ENCODE measurements around the gene TSPAN10.
"Not testable (repeated sequence)": the region's sequence is repeated elsewhere in the genome, so short reads cannot be mapped to it uniquely, and the experiment has no call there.

The TSPAN10 gene

GRCh38 chr17:81636505-81637288 lies at the start of gene TSPAN10, which contains the start of gene NPLOC4:
Gene TSPAN10, plus strand, starts transcription at chr17:81637196. Its CDS starts 5,217 bp downstream, at chr17:81642413.
Gene NPLOC4, minus strand, starts transcription at chr17:81637112. Its CDS starts 182 bp downstream, at chr17:81636930.
- peak; percentile 60 for FAIRE-seq
- DNase-seq (ENCODE audit: insufficient read length, low spot score): peak; percentile 93

GRCh38 chr17:81589612-81590011 lies 47.4 kb upstream of the TSPAN10 start:
- DNase-seq (ENCODE audit: insufficient read length, low spot score) (no peak), FAIRE-seq (no peak)

DNA sequence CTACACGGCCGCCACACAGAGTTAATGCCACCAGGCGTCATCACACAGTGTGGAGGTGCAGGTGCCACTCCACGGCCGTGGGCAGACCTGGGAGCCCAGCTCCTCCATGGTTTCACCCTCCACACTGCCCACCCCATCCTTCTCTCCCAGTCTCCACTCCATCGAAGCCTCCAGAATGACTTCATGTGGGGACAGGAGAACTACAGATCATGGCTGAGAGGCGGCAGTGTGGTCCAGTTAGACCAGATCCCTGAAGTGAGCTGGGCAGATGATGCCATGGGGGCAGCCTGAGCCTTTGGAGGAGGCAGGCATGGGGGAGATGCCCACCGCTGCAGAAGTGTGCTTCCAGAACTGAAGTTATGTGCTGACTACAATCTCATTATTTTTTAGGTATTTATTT lies 46.9 kb upstream of the TSPAN10 start:
- FAIRE-seq: no peak
- DNase-seq (ENCODE audit: insufficient read length, low spot score): no peak

GRCh38 chr17:81591971-81592370 lies 45.0 kb upstream of the TSPAN10 start:
- no peak for DNase-seq (ENCODE audit: insufficient read length, low spot score)
- FAIRE-seq: no peak

DNA sequence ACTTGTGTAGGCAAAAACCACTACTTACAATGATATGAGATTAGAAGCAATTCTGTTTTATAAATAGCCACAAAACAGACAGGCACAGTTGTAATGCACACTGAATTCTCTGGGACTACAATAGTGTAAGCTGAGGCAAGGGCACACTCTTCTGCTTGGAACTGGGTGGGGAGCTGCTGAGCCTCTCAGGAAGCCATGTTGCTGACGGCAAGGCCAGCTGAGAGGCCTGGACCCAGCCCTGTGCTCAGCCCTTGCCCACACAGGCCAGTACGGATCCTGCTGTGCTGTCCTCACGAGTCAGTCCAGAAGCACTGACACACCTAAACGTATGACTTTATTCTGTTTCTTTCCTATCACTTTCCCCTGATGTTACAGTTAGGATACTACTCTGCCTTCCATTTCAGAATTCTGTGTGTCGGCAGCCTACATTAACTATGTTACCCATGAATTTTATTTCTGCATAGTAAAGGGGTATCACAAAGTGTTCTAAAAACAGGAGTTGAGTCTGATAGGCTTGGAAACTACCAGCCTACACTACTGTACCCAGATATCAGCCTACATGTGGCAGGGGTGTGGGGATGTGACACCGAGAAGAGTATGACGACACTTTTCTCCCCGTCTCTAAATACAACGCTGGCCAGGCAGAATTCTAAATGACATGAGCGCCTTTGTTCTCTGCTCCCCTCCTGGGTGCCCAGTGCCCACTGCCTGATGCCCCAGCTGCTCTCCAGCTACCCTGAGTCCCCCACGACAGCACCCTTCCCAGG lies 43.7 kb upstream of the TSPAN10 start:
- FAIRE-seq (no peak), DNase-seq (ENCODE audit: insufficient read length, low spot score) (no peak)

DNA sequence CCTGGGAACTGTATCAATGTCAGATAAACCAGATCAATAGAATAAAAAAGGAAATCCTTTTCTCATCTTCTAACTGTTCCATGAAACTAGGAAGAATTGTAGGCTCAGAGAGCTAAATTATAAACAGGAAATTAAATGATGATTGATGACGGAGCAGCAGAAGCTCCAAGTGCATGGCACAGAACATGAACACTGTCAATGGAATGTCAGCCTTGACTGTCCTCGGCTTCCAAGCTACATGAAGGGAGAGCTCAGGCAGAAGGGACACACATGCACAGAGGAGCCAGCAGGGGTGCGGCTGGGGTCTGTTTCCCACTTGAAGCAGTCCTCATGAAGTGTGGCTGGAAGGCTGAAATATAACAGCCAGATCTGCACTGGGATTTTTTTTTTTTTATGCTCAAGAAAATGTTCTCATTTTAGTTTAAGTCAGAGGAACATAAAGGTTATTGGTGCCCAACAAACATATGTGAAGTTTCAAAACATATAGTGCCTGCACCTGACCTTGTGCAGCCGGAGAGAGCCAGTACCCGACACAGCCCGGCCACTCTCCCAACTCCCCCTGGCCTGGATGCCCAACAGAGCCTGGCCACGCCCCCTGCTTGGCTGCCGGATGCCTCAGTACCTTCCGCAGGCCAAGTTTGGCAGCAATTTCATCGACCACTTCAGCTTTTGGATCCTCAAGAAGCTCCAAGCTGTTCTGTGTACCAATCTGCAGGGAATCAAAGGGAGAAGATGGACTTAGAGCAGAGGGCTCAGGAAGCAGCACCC lies 37.1 kb upstream of the TSPAN10 start:
- DNase-seq (ENCODE audit: insufficient read length, low spot score) (no peak), FAIRE-seq (no peak)

DNA sequence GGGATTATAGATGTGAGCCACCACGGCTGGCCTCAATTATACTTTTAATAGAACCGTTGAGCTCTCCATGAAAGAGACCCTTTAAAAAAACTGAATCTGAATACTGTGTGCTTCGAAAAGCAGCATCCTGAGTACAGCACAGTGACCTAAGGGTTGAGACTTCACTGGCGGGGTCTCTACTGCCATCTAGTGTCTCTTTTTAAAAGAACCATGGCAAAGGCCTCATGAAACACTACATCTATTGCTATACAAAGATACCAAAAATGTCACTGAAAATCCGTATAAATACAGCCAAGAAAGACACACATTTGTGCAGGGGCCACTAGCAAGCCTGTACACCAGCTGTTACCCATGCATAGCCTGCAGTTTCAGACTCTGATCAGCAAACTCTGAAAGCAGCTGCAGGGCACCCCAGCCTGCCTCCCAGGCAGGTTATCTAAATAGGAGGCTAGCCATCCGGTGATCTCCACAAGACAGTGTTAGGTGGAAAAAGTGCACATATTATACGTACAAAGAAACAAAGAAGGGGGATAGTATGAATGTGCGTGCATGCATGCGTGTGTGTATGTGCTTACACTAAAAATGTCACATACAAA lies 35.4 kb upstream of the TSPAN10 start:
- DNase-seq (ENCODE audit: insufficient read length, low spot score) (peak; percentile 81), FAIRE-seq (no peak)

- DNase-seq (ENCODE audit: insufficient read length, low spot score): no peak
- no peak for FAIRE-seq
Observed at GRCh38 chr17:81603846-81604610, 33.0 kb upstream of the TSPAN10 start.

DNA sequence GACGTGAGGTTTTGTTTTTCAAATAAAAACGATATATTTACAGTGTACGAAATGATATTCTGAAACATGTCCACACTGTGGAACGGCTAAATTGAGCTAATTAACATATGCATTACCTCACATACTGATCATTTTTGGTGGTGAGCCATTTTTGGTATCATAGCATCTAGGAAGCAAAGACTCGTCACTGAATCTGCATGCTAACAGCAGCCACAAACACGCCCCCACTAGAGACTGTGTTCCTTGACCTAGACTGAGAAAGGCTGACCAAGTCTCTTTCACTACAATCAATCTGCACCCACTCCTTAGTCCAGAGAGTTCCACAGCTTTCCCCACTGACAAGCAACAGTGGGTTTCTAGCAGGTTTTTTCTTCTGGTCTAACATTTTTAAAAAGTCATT lies 29.6 kb upstream of the TSPAN10 start:
- DNase-seq (ENCODE audit: insufficient read length, low spot score) (no peak), FAIRE-seq (no peak)

DNA sequence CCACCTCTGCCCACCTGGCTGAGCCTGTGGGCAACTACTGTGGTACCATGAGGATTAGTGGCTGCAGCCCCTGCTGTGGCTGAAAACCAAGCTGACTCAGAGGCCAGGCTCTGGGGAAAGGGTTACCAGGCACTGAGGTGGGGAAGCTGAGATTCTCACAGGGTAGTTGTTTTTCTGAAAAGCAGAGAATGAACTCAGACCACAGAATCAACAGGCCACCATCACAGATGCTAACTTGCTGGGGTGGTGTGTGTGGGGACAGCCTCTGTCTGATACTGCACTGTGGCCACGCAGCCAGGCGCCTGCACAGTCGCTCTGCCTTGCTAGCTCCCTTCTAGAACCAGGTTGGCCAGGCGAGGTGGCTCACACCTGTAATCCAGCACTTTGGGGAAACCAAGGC lies 28.9 kb upstream of the TSPAN10 start:
- no peak for FAIRE-seq
- no peak for DNase-seq (ENCODE audit: insufficient read length, low spot score)

- DNase-seq (ENCODE audit: insufficient read length, low spot score) (no peak), FAIRE-seq (no peak)
Observed at GRCh38 chr17:81608605-81609004, 28.4 kb upstream of the TSPAN10 start.

- no peak for FAIRE-seq
- DNase-seq (ENCODE audit: insufficient read length, low spot score): no peak
Observed at GRCh38 chr17:81609541-81610311, 27.3 kb upstream of the TSPAN10 start.

DNA sequence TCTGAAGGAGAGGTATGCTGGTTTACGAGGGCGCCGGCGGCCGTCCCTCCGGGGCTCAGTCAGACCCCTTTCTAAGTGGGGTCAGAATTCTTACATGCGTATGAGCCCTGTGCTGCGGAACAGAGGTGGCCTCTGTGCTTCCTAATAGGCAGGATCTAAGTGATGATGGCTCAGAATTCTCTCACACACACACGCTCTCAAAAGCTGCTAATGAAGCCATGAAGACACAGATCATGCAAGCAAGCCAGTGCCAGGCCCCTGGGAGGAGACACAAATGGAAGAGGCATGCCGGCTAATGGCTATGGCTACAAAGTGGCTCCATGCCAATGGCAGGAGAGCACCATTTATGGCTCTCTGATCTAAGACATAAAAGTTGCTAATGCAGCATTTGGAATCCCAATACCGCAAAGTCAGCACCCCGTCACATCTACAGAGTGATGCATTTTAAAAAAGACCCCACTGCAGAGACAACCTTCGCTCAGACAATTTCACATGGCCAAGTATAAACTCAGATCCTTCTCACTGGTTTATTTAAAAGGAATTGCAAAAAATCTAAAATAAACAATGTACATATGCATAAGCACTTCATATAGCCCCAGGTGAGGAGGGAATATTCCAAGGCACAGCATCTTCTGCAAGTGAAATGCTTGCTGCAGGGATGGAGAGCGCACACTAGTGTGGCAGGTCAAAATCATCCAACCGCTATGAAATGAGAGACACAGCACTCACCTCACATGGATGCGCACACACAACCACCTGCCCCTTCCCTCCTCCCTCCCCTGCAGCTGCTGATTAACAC lies 24.6 kb upstream of the TSPAN10 start:
- DNase-seq (ENCODE audit: insufficient read length, low spot score) (no peak), FAIRE-seq (no peak)

GRCh38 chr17:81615401-81615930 lies 21.5 kb upstream of the TSPAN10 start:
- FAIRE-seq (no peak), DNase-seq (ENCODE audit: insufficient read length, low spot score) (no peak)

DNA sequence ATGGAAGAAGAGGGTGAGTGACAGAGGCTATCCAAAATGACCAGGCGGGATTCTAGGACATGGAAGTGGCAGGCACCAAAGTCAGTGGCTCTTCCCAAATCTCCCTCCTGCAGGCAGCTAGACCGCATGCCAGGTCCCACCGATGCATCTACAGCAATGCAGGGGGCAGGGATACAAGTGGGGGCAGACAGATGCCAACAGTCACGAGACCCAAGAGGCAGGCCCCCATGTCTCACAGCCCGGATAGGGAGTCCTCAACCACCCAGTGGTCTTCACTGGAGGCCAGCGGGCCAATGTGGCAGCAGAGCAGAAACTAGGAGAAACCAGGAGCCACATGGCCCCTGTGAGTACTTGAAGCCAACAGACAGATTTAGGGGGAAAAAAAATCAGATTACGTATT lies 20.1 kb upstream of the TSPAN10 start:
- FAIRE-seq: no peak
- DNase-seq (ENCODE audit: insufficient read length, low spot score): no peak

GRCh38 chr17:81618307-81618706 lies 18.7 kb upstream of the TSPAN10 start:
- not testable (repeated sequence) for DNase-seq (ENCODE audit: insufficient read length, low spot score); FAIRE-seq

DNA sequence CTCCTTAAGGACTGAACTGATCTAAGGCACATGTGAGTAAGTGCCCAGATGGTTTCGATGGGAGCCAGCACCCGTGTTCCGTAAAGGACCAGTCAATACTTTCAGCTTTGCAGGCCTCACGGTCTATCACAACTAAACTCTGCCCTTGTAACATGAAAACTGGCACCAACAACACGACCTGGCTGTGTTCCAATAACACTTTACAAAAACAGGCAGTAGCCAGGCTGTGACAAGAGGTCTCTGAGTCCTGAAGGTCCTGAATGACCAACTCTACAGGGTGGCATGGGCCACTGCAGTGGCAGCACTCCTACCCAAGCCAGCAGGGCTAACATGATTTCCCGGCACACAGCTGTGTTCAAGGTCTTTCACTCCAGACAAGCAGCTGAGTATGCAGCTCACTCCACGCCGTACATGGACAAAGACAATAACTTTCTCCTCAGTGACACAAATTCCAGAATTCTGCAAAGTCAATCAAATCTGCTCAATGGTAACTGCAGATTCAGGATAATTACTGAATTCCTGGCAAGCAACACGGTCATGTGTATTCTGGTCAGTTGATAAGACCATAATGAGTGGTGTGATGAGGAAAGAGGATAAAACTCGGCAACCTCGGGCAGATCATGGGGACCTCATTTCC lies 15.4 kb upstream of the TSPAN10 start:
- FAIRE-seq (no peak), DNase-seq (ENCODE audit: insufficient read length, low spot score) (no peak)

DNA sequence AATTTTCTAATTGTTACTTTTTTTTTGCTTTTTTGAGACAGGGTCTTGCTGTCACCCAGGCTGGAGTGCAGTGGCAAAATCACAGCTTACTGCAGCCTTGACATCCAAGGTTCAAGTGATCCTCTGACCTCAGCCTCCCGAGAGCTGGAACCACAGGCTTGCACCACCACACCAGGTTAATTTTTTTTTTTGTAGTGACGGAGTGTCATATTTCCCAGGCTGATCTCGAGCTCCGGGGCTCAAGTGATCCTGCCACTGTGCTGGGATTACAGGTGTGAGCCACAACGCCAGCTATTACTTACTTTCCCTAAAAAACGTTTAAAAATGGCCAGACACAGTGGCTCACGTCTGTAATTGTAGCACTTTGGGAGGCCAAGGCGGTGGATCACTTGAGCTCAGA lies 6.7 kb upstream of the TSPAN10 start:
- no peak for FAIRE-seq
- no peak for DNase-seq (ENCODE audit: insufficient read length, low spot score)

Measured in HTR-8/SVneo (cell line).